Measurements from ENCODE around the gene ZKSCAN3.
"Not testable (repeated sequence)": the region's sequence is repeated elsewhere in the genome, so short reads cannot be mapped to it uniquely, and the experiment has no call there.

ZKSCAN3 gene

DNA sequence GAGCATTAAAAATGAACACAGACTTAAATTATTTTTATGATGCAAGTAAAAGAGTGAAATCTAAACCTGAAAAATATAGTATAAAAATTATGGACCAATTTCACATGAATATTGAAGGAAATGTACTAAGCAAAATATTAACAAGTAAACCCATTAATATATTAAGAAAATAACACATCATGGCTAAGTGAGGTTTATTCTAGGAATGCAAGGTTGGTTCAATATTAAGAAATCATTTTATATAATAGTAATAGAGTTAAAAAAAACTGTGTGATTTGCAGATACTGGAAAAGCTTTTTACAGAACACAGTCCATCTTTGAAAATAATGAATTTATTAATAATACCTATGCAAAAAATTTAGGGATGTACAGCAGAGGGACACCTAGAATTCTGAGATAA is 28.9 kb downstream of the ZKSCAN3 start:
- DNase-seq, result no peak

DNA sequence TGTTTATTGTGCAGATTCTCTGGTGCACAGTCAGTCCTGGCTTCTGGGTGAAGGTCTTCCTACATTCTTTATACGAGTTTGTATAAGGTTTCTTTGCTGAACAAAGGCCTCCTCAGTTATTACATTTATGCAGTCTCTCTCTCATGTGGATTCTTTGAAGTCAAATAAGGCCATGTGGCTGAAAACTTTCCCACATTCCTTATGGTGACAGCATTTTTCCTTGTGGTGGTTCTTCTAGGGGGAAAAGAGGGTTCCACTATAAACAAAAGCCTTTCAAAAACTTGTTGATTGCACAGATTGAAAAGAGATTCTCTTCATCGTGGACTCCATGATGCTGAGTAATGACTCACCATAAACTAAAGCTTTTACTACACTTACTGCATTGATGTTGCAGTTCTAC is 30.6 kb downstream of the ZKSCAN3 start:
- no peak for DNase-seq

DNA sequence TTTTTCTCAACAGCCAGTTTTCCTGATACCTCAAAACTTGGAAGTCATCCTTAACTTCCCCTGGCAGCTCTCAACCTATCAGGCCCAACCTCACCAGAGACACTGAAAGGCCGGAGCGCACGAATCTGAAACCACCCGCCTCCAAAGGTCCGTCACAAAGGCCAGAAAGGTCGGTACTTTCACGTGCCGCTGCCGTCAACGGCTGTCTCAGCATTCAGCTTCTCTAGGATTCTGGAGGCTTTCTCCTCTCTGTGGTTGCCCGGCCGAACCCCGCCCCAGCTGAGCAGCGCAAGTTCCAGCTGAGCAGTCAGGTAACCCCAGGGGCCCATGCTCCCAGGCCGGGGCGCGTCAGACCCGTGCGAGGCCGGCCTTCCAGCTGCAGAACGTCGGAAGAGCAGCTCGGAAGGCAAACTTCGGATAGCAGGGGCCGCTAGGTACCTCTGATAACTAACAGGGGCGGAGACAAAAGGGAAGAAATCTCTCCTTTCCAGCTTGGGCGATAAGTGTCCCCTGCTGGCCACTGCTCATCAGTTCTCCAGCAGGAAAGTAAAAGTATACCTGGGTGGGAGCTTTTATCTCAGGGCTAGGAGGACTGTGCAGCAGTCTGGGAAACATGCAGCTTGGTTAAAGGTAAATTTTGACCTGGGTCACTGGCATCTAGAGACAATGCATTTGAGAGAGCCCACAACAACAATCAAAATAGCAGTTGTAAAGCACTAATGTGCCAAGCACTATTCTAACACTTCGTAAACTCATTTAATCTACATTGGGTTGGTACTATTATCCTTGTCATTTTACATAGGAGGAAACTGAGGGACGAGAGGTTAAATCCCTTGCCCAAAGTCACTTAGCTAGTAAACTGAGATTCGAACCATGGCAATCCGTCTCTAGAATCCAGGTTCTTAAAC is 33.7 kb downstream of the ZKSCAN3 start:
- DNase-seq, result no peak

DNA sequence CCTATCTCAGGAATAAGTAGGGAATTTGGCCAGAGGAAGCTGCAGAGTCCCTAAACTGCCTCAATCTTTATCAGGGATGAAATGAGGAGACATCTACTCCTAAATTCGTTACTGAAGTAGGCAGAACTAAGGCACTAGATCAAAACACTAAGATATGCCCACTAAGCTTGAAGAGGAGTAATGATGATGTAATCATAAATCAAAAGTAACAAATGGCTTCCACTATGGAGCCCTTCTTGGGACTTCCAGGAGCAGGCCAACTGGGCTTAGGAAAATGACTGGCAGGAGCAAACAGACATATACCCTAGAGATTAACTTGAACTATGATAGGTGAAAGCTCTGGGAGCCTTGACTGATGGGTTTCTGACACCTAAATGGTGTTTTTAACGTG is 34.4 kb downstream of the ZKSCAN3 start:
- DNase-seq, result no peak

DNA sequence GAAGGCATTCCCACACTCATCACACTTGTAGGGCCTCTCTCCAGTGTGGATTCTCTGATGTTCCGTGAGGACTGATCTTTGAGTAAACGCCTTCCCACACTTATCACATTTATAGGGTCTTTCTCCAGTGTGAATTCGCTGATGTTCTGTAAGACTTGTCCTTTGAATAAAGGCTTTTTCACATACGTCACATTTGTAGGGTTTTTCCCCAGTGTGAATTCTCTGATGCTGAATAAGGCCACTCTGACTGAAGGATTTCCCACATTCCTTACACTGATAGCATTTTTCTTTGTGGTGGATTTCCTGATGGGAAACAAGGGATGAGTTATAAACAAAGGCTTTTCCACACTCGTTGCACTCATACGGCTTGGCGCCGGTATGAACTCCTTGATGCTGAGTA is 40.9 kb downstream of the ZKSCAN3 start:
- DNase-seq, result no peak

DNA sequence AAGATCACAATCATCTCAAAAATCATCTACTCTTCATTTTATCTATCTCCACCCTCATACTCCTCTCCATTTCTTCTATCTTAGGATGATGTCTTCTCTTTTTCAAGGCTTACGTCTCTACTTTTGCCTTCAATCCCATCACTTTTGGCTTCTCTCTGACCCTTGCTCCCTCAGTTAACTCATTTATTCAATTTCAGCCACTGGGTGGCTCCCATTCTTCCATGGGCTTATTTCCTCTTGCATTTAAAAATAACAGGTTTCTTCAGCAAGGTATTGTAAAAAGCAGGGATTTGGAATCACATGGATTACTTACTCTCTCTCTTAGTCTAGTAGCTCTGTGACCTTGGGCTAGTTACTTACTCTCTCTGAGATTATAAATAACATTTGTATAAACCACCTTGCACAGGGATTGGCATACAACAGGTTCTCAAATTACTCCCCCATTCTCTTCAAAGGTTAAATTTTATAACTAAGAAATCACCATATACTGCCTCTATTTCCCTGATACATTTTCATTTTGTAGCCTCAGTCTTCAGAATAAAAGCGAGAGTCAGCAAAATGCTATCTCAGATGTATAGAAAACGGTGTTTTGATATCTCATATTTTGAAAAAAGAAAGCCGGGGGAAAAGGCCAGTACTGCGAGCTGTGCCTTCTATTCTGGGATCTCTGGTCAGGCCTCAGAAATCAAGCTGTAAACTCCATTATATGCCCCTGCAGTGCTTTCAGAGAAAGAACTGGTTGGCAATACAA is 44.3 kb downstream of the ZKSCAN3 start:
- DNase-seq, result no peak

GRCh38 chr6:28395918-28396317 is 46.2 kb downstream of the ZKSCAN3 start:
- no peak for DNase-seq

DNA sequence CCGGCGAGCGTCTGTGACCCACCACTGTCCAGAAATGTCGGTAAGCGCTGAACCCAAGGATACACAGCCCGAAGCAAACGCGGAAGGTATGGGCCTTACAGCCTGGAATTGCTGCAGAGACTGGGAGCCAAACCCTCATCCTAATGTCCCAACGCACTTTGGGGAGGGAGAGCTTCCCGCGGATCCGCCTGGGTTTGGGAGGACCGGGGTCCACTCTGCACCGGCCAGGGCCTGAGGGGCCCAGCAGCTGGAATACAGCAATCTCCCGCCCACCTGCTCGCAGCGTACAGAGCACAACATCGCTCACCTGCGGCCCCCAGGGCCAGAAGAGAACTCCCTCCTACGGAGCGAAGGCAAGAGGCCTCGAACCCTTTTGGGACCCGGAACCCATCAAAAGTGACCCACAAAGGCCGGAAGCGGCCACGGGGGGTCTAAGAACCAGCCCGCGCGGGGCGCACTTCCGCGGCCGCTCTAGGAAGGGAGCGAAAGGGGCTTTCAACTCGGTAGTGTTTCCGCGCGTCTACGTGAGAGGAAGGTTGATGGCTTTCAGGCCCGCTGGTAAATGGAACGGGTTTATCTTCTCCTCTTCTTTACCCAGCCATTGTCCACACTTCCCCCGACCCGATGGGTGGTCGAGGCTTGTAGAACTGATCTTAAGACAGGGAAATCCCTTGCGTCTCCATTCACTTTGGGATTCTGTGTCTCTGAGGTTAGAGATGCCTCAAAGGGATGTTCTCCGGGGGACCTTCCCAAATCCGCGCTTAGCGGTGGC is 49.8 kb downstream of the ZKSCAN3 start, which contains the start of gene ZSCAN12:
Gene ZSCAN12, minus strand, starts transcription at position 398 of the 772 bp plus-strand sequence. CDS start 1,342 bp downstream, outside the sequence.
- DNase-seq, result peak; percentile 86

- DNase-seq, result no peak
Observed at GRCh38 chr6:28400122-28400451, 50.3 kb downstream of the ZKSCAN3 start.

- no peak for DNase-seq
Observed at GRCh38 chr6:28401172-28401571, 51.4 kb downstream of the ZKSCAN3 start.

- DNase-seq, result no peak
Observed at GRCh38 chr6:28402197-28402596, 52.5 kb downstream of the ZKSCAN3 start.

- DNase-seq, result not testable (repeated sequence)
Observed at GRCh38 chr6:28403923-28404322, 54.2 kb downstream of the ZKSCAN3 start.

GRCh38 chr6:28407401-28407800 is 57.7 kb downstream of the ZKSCAN3 start:
- no peak for DNase-seq

GRCh38 chr6:28408076-28408802 is 58.5 kb downstream of the ZKSCAN3 start:
- DNase-seq, result no peak

DNA sequence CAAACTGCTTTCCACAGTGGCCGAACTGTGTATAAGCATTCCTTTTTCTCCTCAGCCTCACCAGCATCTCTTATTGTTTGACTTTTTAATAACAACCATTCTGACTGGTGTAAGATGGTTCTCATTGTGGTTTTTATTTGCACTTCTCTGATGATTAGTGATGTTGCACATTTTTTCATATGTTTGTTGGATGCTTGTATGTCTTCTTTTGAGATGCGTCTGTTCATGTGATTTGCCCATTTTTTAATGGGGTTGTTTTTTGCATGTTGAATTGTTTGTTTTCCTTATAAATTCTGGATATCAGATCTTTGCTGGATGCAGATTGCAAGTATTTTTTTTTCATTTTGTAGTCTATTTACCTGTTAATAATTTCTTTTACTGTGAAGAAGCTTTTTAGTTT is 61.0 kb downstream of the ZKSCAN3 start:
- DNase-seq, result no peak

DNA sequence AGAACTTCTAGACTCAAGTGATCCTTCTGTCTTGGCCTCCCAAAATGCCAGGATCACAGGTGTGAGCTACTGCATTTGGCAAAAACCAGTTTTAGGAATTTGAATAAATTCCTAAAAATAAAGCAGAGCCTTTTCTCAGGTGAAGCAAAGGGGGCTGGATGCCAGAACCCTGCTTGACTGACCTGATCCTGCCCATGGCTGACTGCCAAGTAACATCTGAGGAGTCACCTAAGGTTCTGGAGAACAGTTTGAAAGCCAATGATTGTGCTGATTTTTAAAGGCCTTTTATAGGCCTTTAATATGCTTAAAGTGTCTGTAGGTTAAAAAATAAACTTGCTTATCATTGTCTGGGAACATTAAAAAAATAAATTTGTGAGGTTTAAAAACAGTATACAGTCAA is 63.9 kb downstream of the ZKSCAN3 start:
- DNase-seq, result no peak

All from NCI-H2171 treated with DMSO at 0.1 percent for 48 hours (cell line).